GM12878 (cell line): ENCODE results near the gene SSMEM1.

ENCODE experiments used
- BCL3 ChIP-seq: IDR thresholded peaks from 2 replicates; pipeline ENCODE4 v1.6.1; 2011; ENCODE audit warnings: borderline replicate concordance, low read depth, mild to moderate bottlenecking, moderate library complexity, low read length; ENCODE audit not compliant: insufficient read depth, poor library complexity, severe bottlenecking
- CEBPB ChIP-seq, 2 experiments: fragments of 150-350 bp in 1 of 2; IDR thresholded peaks; 2 replicates each; pipeline ENCODE4 v1.6.1; 2012 to 2014; ENCODE audit warnings: low read depth in 2 of 2, low read length in 2 of 2, borderline replicate concordance in 1 of 2, inconsistent platforms in 1 of 2
- CHD1 ChIP-seq: IDR thresholded peaks from 2 replicates; pipeline ENCODE4 v1.6.1; 2012; ENCODE audit warnings: low read depth, low read length, improper control_type of control experiment
- CREM ChIP-seq: IDR thresholded peaks from 2 replicates; pipeline ENCODE4 v1.6.1; 2014; ENCODE audit warnings: antibody characterized with exemption, low read depth
- CTCF ChIP-seq, 3 experiments: IDR thresholded peaks in 2 of 3; conservative IDR thresholded peaks in 1 of 3; 2 replicates each; pipeline ENCODE4 v1.5.1; 2011; ENCODE audit warnings: low read depth in 3 of 3, low read length in 3 of 3, mild to moderate bottlenecking in 3 of 3, control low read depth in 2 of 3, moderate library complexity in 2 of 3, inconsistent platforms in 1 of 3, mixed read lengths in 1 of 3; ENCODE audit not compliant: control insufficient read depth in 2 of 3, insufficient read depth in 1 of 3; ENCODE audit errors: extremely low read depth in 1 of 3
- PML ChIP-seq: IDR thresholded peaks from 2 replicates; pipeline ENCODE4 v1.6.1; 2012; ENCODE audit warnings: low read length, inconsistent platforms
- POLR2A ChIP-seq: IDR thresholded peaks from 2 replicates; pipeline ENCODE4 v1.6.1; 2011; ENCODE audit warnings: low read depth, mild to moderate bottlenecking, low read length
- TAF1 ChIP-seq: IDR thresholded peaks from 2 replicates; pipeline ENCODE4 v1.6.1; 2011; ENCODE audit warnings: mild to moderate bottlenecking, low read depth, low read length, borderline replicate concordance
- TCF12 ChIP-seq: IDR thresholded peaks from 2 replicates; pipeline ENCODE4 v1.6.1; 2011; ENCODE audit warnings: low read depth, mild to moderate bottlenecking, low read length
- USF1 ChIP-seq: IDR thresholded peaks from 2 replicates; pipeline ENCODE4 v1.6.1; 2011; ENCODE audit warnings: borderline replicate concordance, low read depth, mild to moderate bottlenecking, moderate library complexity, mixed read lengths, low read length; ENCODE audit not compliant: insufficient read depth; ENCODE audit errors: extremely low read length
- ZBED1 ChIP-seq: IDR thresholded peaks from 2 replicates; pipeline ENCODE4 v1.6.1; 2016; ENCODE audit warnings: borderline replicate concordance
- ZNF217 ChIP-seq: fragments of 450-650 bp; IDR thresholded peaks from 2 replicates; pipeline ENCODE4 v1.6.1; 2017; ENCODE audit warnings: antibody characterized with exemption, mild to moderate bottlenecking
- ZSCAN29 ChIP-seq: fragments of 450-650 bp; IDR thresholded peaks from 2 replicates; pipeline ENCODE4 v1.6.1; 2017; ENCODE audit warnings: mild to moderate bottlenecking, moderate library complexity

GRCh38 chr7:130234078-130234477 lies 26.4 kb downstream of the SSMEM1 start:
- TF ChIP-seq TCF12 (no peak), PML (no peak), USF1 (no peak), BCL3 (no peak), ZSCAN29 (no peak), CTCF (IDR thresholded peaks at IDR 0.05 in 2 of 3, conservative IDR thresholded peaks at IDR 0.05 in 1 of 3; ENCODE audit: control insufficient read depth in 2 of 3, extremely low read depth in 1 of 3, insufficient read depth in 1 of 3, low read depth in 3 of 3, low read length in 3 of 3) (no peak), ZBED1 (no peak), ZNF217 (no peak), CEBPB (IDR thresholded peaks at IDR 0.05; ENCODE audit: borderline replicate concordance in 1 of 2, low read depth in 2 of 2, low read length in 2 of 2) (no peak), CHD1 (no peak), POLR2A (no peak), TAF1 (no peak), CREM (no peak)
